ENCODE measurements around the gene DLX1.

GRCh38 chr2:172073518-172073917 lies 11.8 kb upstream of the DLX1 start:
- TF ChIP-seq CTCF (IDR thresholded peaks at IDR 0.05) = no peak
- TF ChIP-seq POLR2A (IDR thresholded peaks at IDR 0.05) = no peak

All from lower leg skin (tissue), 3 donors.